Mesenchymal stem cell (in vitro differentiated cells and primary cell): ENCODE results near the gene SATB2.
A peak's percentile ranks its signal among the peaks of the same experiment; 100 is the strongest.

Experiments
- DNase-seq: peaks from one replicate; pipeline ENCODE4 v3.0.0-alpha.2; 2013
- H2AFZ ChIP-seq: one replicate; pipeline ENCODE4 v1.6.1; 2013; ENCODE audit warnings: low read depth, mild to moderate bottlenecking, control low read depth, inconsistent platforms, low read length, moderate library complexity
- H2AK5ac ChIP-seq: 2 replicates; pipeline ENCODE4 v1.6.1; 2013; ENCODE audit warnings: low read length, moderate library complexity, mild to moderate bottlenecking, inconsistent platforms; ENCODE audit not compliant: severe bottlenecking
- H2BK120ac ChIP-seq: one replicate; pipeline ENCODE4 v1.6.1; 2013; ENCODE audit warnings: low read depth, mild to moderate bottlenecking, inconsistent platforms, low read length, moderate library complexity
- H2BK12ac ChIP-seq, 2 experiments: one replicate each; pipeline ENCODE4 v1.6.1; 2013; ENCODE audit warnings: inconsistent platforms in 2 of 2, low read length in 2 of 2, mild to moderate bottlenecking in 2 of 2, moderate library complexity in 2 of 2, control low read depth in 1 of 2
- H2BK15ac ChIP-seq: one replicate; pipeline ENCODE4 v1.6.1; 2013; ENCODE audit warnings: mild to moderate bottlenecking, low read depth, inconsistent platforms; ENCODE audit not compliant: poor library complexity, severe bottlenecking
- H2BK5ac ChIP-seq: 2 replicates; pipeline ENCODE4 v1.6.1; 2013; ENCODE audit warnings: low read depth, mild to moderate bottlenecking, low read length, control low read depth, inconsistent platforms; ENCODE audit not compliant: poor library complexity, severe bottlenecking
- H3K14ac ChIP-seq, 2 experiments: one replicate each; pipeline ENCODE4 v1.6.1; 2013; ENCODE audit warnings: inconsistent platforms in 2 of 2, low read length in 2 of 2, control low read depth in 1 of 2, mild to moderate bottlenecking in 1 of 2, moderate library complexity in 1 of 2
- H3K18ac ChIP-seq, 2 experiments: one replicate each; pipeline ENCODE4 v1.6.1; 2013; ENCODE audit warnings: inconsistent platforms in 2 of 2, low read length in 2 of 2, control low read depth in 1 of 2, low read depth in 1 of 2, mild to moderate bottlenecking in 1 of 2
- H3K23ac ChIP-seq, 2 experiments: one replicate each; pipeline ENCODE4 v1.6.1; 2013; ENCODE audit warnings: inconsistent platforms in 2 of 2, low read length in 2 of 2, mild to moderate bottlenecking in 2 of 2, moderate library complexity in 2 of 2, control low read depth in 1 of 2
- H3K27ac ChIP-seq: 2 replicates; pipeline ENCODE4 v1.5.1; 2013; ENCODE audit warnings: mild to moderate bottlenecking, moderate library complexity, low read length, control low read depth, inconsistent platforms; ENCODE audit not compliant: poor library complexity, severe bottlenecking
- H3K27me3 ChIP-seq, 2 experiments: 2 replicates each; pipeline versions ENCODE4 v1.6.1 to v1.7.0; 2013; ENCODE audit warnings: low read length in 2 of 2, mild to moderate bottlenecking in 2 of 2, moderate library complexity in 2 of 2, control low read depth in 1 of 2, inconsistent platforms in 1 of 2; ENCODE audit not compliant: control insufficient read depth in 1 of 2, insufficient read depth in 1 of 2
- H3K36me3 ChIP-seq, 2 experiments: 2 replicates each; pipeline versions ENCODE4 v1.6.1 to v1.7.0; 2013; ENCODE audit warnings: low read length in 2 of 2, control low read depth in 1 of 2, inconsistent platforms in 1 of 2, low read depth in 1 of 2, mild to moderate bottlenecking in 1 of 2; ENCODE audit not compliant: insufficient read depth in 2 of 2, control insufficient read depth in 1 of 2
- H3K4ac ChIP-seq, 2 experiments: one replicate each; pipeline ENCODE4 v1.6.1; 2013; ENCODE audit warnings: inconsistent platforms in 2 of 2, low read length in 2 of 2, mild to moderate bottlenecking in 2 of 2, moderate library complexity in 2 of 2, control low read depth in 1 of 2, low read depth in 1 of 2
- H3K4me1 ChIP-seq: 2 replicates; pipeline ENCODE4 v1.6.1; 2013; ENCODE audit warnings: low read depth, low read length, control low read depth; ENCODE audit not compliant: control insufficient read depth, insufficient read depth
- H3K4me2 ChIP-seq: 2 replicates; pipeline ENCODE4 v1.6.1; 2013; ENCODE audit warnings: low read length, mild to moderate bottlenecking, inconsistent platforms; ENCODE audit not compliant: poor library complexity, severe bottlenecking
- H3K4me3 ChIP-seq, 2 experiments: 2 replicates each; pipeline versions ENCODE4 v1.5.1 to v1.7.0; 2013; ENCODE audit warnings: low read length in 2 of 2, mild to moderate bottlenecking in 2 of 2, control low read depth in 1 of 2, low read depth in 1 of 2; ENCODE audit not compliant: insufficient read depth in 1 of 2
- H3K79me1 ChIP-seq: replicated peaks from 2 replicates; pipeline ENCODE4 v1.6.1; 2013; ENCODE audit warnings: mild to moderate bottlenecking, control low read depth, low read length, inconsistent platforms; ENCODE audit not compliant: poor library complexity, severe bottlenecking
- H3K9ac ChIP-seq: 2 replicates; pipeline ENCODE4 v1.7.0; 2013; ENCODE audit warnings: mild to moderate bottlenecking, low read length, moderate library complexity
- H3K9me3 ChIP-seq: 2 replicates; pipeline ENCODE4 v1.7.0; 2013; ENCODE audit warnings: mild to moderate bottlenecking, low read length; ENCODE audit not compliant: control insufficient read depth
- H4K8ac ChIP-seq: one replicate; pipeline ENCODE4 v1.6.1; 2013; ENCODE audit warnings: inconsistent platforms, mild to moderate bottlenecking, low read length, moderate library complexity
- H4K91ac ChIP-seq: one replicate; pipeline ENCODE4 v1.6.1; 2013; ENCODE audit warnings: mild to moderate bottlenecking, low read length, inconsistent platforms
- WGBS: methylation state at CpG from one replicate; pipeline ENCODE4 v1.1.7; 2013; ENCODE audit warnings: mixed read lengths; 5-methylcytosine and 5-hydroxymethylcytosine counted together

Gene SATB2

GRCh38 chr2:199452260-199452990 is 5.3 kb downstream of the SATB2 start:
- 46% methylated on average over 2 of the region's 2 CpGs for WGBS
- Histone ChIP-seq H3K4me3 (peak overlapping the region in 1 of 2 experiments; percentile 6), H2AFZ (no peak overlapping the region), H3K4me2 (no peak overlapping the region), H4K91ac (no peak overlapping the region), H3K9me3 (no peaks in the 10 kb centered on the region), H3K27ac (no peak overlapping the region), H3K23ac (no peak overlapping the region), H2BK15ac (no peak overlapping the region), H4K8ac (no peak overlapping the region), H3K4ac (no peak overlapping the region), H2AK5ac (no peak overlapping the region), H2BK12ac (no peak overlapping the region), H3K79me1 (no peaks in the 10 kb centered on the region), H3K9ac (no peak overlapping the region), H2BK5ac (no peak overlapping the region), H3K36me3 (peaks cover 0 to 7% of the 10 kb centered on the region in 2 experiments), H2BK120ac (no peak overlapping the region), H3K27me3 (no peaks in the 10 kb centered on the region), H3K18ac (no peak overlapping the region), H3K4me1 (peaks cover 16% of the 10 kb centered on the region), H3K14ac (no peak overlapping the region)
- DNase-seq = no peak

GRCh38 chr2:199449956-199450355 is 7.8 kb downstream of the SATB2 start:
- Histone ChIP-seq H3K9ac (no peak overlapping the region), H2AFZ (no peak overlapping the region), H3K27me3 (no peaks in the 10 kb centered on the region), H3K18ac (no peak overlapping the region), H2BK15ac (no peak overlapping the region), H3K23ac (no peak overlapping the region), H2AK5ac (no peak overlapping the region), H2BK5ac (no peak overlapping the region), H3K4ac (no peak overlapping the region), H3K4me1 (no peaks in the 10 kb centered on the region), H3K4me3 (no peak overlapping the region), H2BK120ac (no peak overlapping the region), H3K27ac (no peak overlapping the region), H2BK12ac (no peak overlapping the region), H4K91ac (no peak overlapping the region), H3K79me1 (no peaks in the 10 kb centered on the region), H3K4me2 (no peak overlapping the region), H3K36me3 (peaks cover 0 to 17% of the 10 kb centered on the region in 2 experiments), H3K9me3 (no peaks in the 10 kb centered on the region), H4K8ac (no peak overlapping the region), H3K14ac (no peak overlapping the region)
- no CpG with 5 or more reads among the region's 3 CpGs for WGBS
- no peak for DNase-seq

GRCh38 chr2:199449455-199449854 is 8.3 kb downstream of the SATB2 start:
- Histone ChIP-seq H2AFZ (no peak overlapping the region), H2BK120ac (no peak overlapping the region), H3K36me3 (peaks cover 0 to 17% of the 10 kb centered on the region in 2 experiments), H3K27ac (no peak overlapping the region), H2AK5ac (no peak overlapping the region), H3K4ac (no peak overlapping the region), H3K4me3 (no peak overlapping the region), H3K4me2 (no peak overlapping the region), H3K79me1 (no peaks in the 10 kb centered on the region), H3K14ac (no peak overlapping the region), H3K4me1 (no peaks in the 10 kb centered on the region), H3K23ac (no peak overlapping the region), H3K18ac (no peak overlapping the region), H4K91ac (no peak overlapping the region), H3K9ac (no peak overlapping the region), H3K27me3 (no peaks in the 10 kb centered on the region), H2BK12ac (no peak overlapping the region), H2BK15ac (no peak overlapping the region), H4K8ac (no peak overlapping the region), H3K9me3 (no peaks in the 10 kb centered on the region), H2BK5ac (no peak overlapping the region)
- WGBS = no CpG with 5 or more reads among the region's 1 CpG
- DNase-seq = no peak

- Histone ChIP-seq H3K9ac (no peak overlapping the region), H2BK120ac (no peak overlapping the region), H3K4me3 (no peak overlapping the region), H2AK5ac (no peak overlapping the region), H3K27ac (no peak overlapping the region), H3K4me1 (no peaks in the 10 kb centered on the region), H4K8ac (no peak overlapping the region), H2BK15ac (no peak overlapping the region), H3K36me3 (peaks cover 0 to 17% of the 10 kb centered on the region in 2 experiments), H2BK5ac (no peak overlapping the region), H3K4me2 (no peak overlapping the region), H3K23ac (no peak overlapping the region), H3K27me3 (no peaks in the 10 kb centered on the region), H3K18ac (no peak overlapping the region), H2BK12ac (no peak overlapping the region), H2AFZ (no peak overlapping the region), H3K4ac (no peak overlapping the region), H3K79me1 (no peaks in the 10 kb centered on the region), H4K91ac (no peak overlapping the region), H3K9me3 (no peaks in the 10 kb centered on the region), H3K14ac (no peak overlapping the region)
- 86% methylated on average over 10 of the region's 10 CpGs for WGBS
- DNase-seq = no peak
Measured at GRCh38 chr2:199446996-199447576, 10.7 kb downstream of the SATB2 start.
